ENCODE results near the gene APRT. TPM values are rescaled to one million over a fixed set of nuclear protein-coding genes. Genes with fewer than 3 reads are reported as not detected.
A peak's percentile ranks its signal among the peaks of the same experiment; 100 is the strongest.

APRT gene
- total and polyA plus RNA-seq, 8 donors = 38.8 to 88.2 (median 68.4) TPM

GRCh38 chr16:88816736-88817535 lies 5.2 kb upstream of the APRT start:
- TF ChIP-seq CTCF (IDR thresholded peaks at IDR 0.05) = no peak
- Histone ChIP-seq H3K9me3 (no peaks in the 10 kb centered on the region), H3K36me3 (no peaks in the 10 kb centered on the region), H3K27me3 (no peaks in the 10 kb centered on the region), H3K4me3 (no peak overlapping the region), H3K4me1 (peaks cover 0 to 3% (median 0%) of the 10 kb centered on the region in 3 donors), H3K27ac (no peak overlapping the region)
- WGBS, 2 donors = 68 to 82% methylated on average over 41 of the region's 41 CpGs
- ATAC-seq = no peak
- DNase-seq = peak in 1 of 6 donors; percentile 65
- intact Hi-C loops (cut with DNase I) = loop anchor here in 1 of 3 donors (10.0 kb wide), 1 partner anchor 358 kb away; the partner anchor contains the start of gene CDH15
- no peak for FAIRE-seq

GRCh38 chr16:88815901-88816589 lies 4.3 kb upstream of the APRT start:
- H3K4me1 ChIP-seq = peaks cover 0 to 3% (median 0%) of the 10 kb centered on the region in 3 donors
- intact Hi-C loops (cut with DNase I) = loop anchor here in 1 of 3 donors (10.0 kb wide), 1 partner anchor 359 kb away; the partner anchor contains the start of gene CDH15
- WGBS, 2 donors = 32 to 48% methylated on average over 18 to 19 of the region's 19 CpGs
- DNase-seq (peak in 4 of 6 donors; percentile 64 to 87 (median 76)), FAIRE-seq (no peak), ATAC-seq (peak in 3 of 4 donors; percentile 10 to 26 (median 20))
- H3K9me3 ChIP-seq = no peaks in the 10 kb centered on the region
- H3K27me3 ChIP-seq = no peaks in the 10 kb centered on the region
- peak; percentile 62 to 75 (median 74) for TF ChIP-seq CTCF (IDR thresholded peaks at IDR 0.05)
- no peak overlapping the region for H3K4me3 ChIP-seq
- H3K27ac ChIP-seq = no peak overlapping the region
- H3K36me3 ChIP-seq = no peaks in the 10 kb centered on the region

GRCh38 chr16:88815227-88815626 lies 3.5 kb upstream of the APRT start:
- FAIRE-seq = no peak
- no peak overlapping the region for H3K4me3 ChIP-seq
- intact Hi-C loops (cut with DNase I) = loop anchor here in 1 of 3 donors (10.0 kb wide), 1 partner anchor 360 kb away; the partner anchor contains the start of gene CDH15

GRCh38 chr16:88814144-88814502 lies 2.4 kb upstream of the APRT start:
- H3K4me3 ChIP-seq = no peak overlapping the region
- intact Hi-C loops (cut with DNase I) = loop anchor here in 1 of 3 donors (10.0 kb wide), 1 partner anchor 361 kb away; the partner anchor contains the start of gene CDH15
- 60 to 77% methylated on average over 13 of the region's 13 CpGs for WGBS, 2 donors
- peaks cover 0 to 12% (median 11%) of the 10 kb centered on the region in 3 donors for H3K4me1 ChIP-seq
- H3K27ac ChIP-seq = no peak overlapping the region
- ATAC-seq = no peak
- no peaks in the 10 kb centered on the region for H3K27me3 ChIP-seq
- H3K36me3 ChIP-seq = no peaks in the 10 kb centered on the region
- H3K9me3 ChIP-seq = no peaks in the 10 kb centered on the region
- DNase-seq = peak in 2 of 6 donors; percentile 18 to 51
- no peak for FAIRE-seq
- TF ChIP-seq CTCF (IDR thresholded peaks at IDR 0.05) = no peak

More at GRCh38 chr16:88815227-88815626, 3.5 kb upstream of the APRT start:
- WGBS, 2 donors = 75 to 91% methylated on average over 10 of the region's 10 CpGs
- H3K9me3 ChIP-seq = no peaks in the 10 kb centered on the region
- peaks cover 0 to 10% (median 3%) of the 10 kb centered on the region in 3 donors for H3K4me1 ChIP-seq
- DNase-seq (peak in 1 of 6 donors; percentile 54), ATAC-seq (no peak)
- TF ChIP-seq CTCF (IDR thresholded peaks at IDR 0.05) = no peak
- H3K27me3 ChIP-seq = no peaks in the 10 kb centered on the region
- no peaks in the 10 kb centered on the region for H3K36me3 ChIP-seq
- no peak overlapping the region for H3K27ac ChIP-seq
